SK-N-SH (cell line): Measurements from ENCODE around the gene SGCA.

ENCODE experiments used
- EP300 ChIP-seq, 2 experiments: IDR thresholded peaks; 2 replicates each; pipeline versions ENCODE4 v1.4.0 to v1.6.1; 2012; ENCODE audit warnings: borderline replicate concordance in 1 of 2, low read depth in 1 of 2, low read length in 1 of 2
- EZH2phosphoT487 ChIP-seq: fragments of 200-600 bp; sonication (generic); IDR thresholded peaks from 2 replicates; pipeline ENCODE4 v1.6.1; 2017; ENCODE audit warnings: low read depth, mixed run types, mild to moderate bottlenecking, antibody characterized with exemption, moderate library complexity, borderline replicate concordance
- FOXM1 ChIP-seq: IDR thresholded peaks from 2 replicates; pipeline ENCODE4 v1.4.0; 2012; ENCODE audit warnings: low read depth, mild to moderate bottlenecking

GRCh38 chr17:50205111-50205962 lies 39.5 kb downstream of the SGCA start:
- no peak for TF ChIP-seq EZH2phosphoT487
- no peak for TF ChIP-seq FOXM1
- TF ChIP-seq EP300 (IDR thresholded peaks at IDR 0.05; ENCODE audit: borderline replicate concordance in 1 of 2, low read depth in 1 of 2, low read length in 1 of 2) = no peak
